Measurements from ENCODE around the gene STIMATE. TPM values are rescaled to one million over a fixed set of nuclear protein-coding genes. Genes with fewer than 3 reads are reported as not detected.

Gene STIMATE
- total RNA-seq, 2 donors from 2014 or later: 45.2 to 75.1 TPM

DNA sequence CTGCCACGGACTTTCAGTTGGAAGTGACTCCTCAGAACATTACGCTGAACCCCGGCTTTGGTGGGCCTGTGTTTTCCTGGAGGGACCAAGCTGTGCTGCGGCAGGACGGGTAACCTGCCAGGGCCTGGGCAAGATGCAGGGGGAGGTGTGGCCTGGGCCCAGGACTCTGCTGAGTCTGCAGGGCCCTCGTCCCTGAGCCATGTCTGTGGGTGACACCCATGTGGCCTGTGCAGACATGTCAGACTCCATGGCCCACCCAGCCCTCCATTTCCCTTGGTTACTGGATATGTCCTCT, 107.7 kb downstream of the STIMATE start:
- H3K9me3 ChIP-seq: no peaks in the 10 kb centered on the region
- DNase-seq (ENCODE audit: low spot score) (no peak), ATAC-seq (ENCODE audit: insufficient number of reproducible peaks, low FRiP score, low read depth) (no peak)
- no peak overlapping the region for H3K4me3 ChIP-seq
- TF ChIP-seq, protein P1, sequence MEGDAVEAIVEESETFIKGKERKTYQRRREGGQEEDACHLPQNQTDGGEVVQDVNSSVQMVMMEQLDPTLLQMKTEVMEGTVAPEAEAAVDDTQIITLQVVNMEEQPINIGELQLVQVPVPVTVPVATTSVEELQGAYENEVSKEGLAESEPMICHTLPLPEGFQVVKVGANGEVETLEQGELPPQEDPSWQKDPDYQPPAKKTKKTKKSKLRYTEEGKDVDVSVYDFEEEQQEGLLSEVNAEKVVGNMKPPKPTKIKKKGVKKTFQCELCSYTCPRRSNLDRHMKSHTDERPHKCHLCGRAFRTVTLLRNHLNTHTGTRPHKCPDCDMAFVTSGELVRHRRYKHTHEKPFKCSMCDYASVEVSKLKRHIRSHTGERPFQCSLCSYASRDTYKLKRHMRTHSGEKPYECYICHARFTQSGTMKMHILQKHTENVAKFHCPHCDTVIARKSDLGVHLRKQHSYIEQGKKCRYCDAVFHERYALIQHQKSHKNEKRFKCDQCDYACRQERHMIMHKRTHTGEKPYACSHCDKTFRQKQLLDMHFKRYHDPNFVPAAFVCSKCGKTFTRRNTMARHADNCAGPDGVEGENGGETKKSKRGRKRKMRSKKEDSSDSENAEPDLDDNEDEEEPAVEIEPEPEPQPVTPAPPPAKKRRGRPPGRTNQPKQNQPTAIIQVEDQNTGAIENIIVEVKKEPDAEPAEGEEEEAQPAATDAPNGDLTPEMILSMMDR (IDR thresholded peaks at IDR 0.05): no peak
- no peaks in the 10 kb centered on the region for H3K4me1 ChIP-seq (ENCODE audit: control insufficient read depth in 1 of 2, low read depth in 2 of 2)
- no peaks in the 10 kb centered on the region for H3K27me3 ChIP-seq (replicated peaks; ENCODE audit: insufficient read depth)
- H3K27ac ChIP-seq: no peak overlapping the region
- H3K36me3 ChIP-seq: no peaks in the 10 kb centered on the region

DNA sequence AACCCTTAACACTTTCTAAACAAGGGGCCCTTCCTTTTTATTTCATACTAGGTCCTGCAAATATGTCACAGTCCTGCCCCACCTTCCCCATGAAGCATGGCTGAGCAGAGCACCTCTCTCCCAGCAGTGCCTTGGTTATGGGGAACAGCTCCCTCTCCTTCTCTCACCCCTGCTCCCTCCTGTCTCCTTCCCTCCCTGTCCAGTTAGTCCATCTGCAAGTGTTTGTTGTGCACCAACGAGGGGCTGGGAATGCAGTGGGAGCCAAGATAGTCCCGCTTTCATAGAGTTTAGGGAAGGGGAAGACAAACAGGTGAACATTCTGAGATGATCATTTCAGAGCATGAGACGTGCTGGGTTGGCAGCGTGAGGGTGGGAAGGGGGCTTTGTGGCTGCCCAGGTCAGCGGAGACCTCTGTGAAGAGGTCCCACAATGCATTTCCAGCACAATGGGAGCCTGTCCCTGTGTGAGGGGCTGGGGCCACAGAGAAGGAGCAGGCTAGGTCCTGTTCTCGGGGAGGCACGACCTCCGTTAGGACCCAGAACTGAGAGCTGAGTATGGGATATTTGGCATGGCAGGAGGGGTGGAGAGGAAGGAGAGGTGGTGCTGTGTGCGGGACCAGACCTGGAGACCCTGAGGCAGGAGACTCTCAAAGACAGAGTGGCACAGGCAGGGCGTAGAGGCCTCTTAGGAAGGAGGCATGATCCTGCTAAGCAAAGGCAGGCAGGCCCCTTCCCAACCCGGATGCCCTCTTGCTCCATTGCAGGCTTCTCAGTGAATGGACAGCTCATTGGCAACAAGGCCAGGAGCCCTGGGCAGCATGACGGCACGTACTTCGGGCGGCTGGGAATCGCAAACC, 108.2 kb downstream of the STIMATE start:
- Histone ChIP-seq H3K27me3 (replicated peaks; ENCODE audit: insufficient read depth) (no peaks in the 10 kb centered on the region), H3K9me3 (no peaks in the 10 kb centered on the region), H3K4me1 (ENCODE audit: control insufficient read depth in 1 of 2, low read depth in 2 of 2) (no peaks in the 10 kb centered on the region), H3K36me3 (no peaks in the 10 kb centered on the region), H3K27ac (no peak overlapping the region), H3K4me3 (no peak overlapping the region)
- TF ChIP-seq, protein P1 (IDR thresholded peaks at IDR 0.05): no peak
- ATAC-seq (ENCODE audit: insufficient number of reproducible peaks, low FRiP score, low read depth) (no peak), DNase-seq (ENCODE audit: low spot score) (no peak)

DNA sequence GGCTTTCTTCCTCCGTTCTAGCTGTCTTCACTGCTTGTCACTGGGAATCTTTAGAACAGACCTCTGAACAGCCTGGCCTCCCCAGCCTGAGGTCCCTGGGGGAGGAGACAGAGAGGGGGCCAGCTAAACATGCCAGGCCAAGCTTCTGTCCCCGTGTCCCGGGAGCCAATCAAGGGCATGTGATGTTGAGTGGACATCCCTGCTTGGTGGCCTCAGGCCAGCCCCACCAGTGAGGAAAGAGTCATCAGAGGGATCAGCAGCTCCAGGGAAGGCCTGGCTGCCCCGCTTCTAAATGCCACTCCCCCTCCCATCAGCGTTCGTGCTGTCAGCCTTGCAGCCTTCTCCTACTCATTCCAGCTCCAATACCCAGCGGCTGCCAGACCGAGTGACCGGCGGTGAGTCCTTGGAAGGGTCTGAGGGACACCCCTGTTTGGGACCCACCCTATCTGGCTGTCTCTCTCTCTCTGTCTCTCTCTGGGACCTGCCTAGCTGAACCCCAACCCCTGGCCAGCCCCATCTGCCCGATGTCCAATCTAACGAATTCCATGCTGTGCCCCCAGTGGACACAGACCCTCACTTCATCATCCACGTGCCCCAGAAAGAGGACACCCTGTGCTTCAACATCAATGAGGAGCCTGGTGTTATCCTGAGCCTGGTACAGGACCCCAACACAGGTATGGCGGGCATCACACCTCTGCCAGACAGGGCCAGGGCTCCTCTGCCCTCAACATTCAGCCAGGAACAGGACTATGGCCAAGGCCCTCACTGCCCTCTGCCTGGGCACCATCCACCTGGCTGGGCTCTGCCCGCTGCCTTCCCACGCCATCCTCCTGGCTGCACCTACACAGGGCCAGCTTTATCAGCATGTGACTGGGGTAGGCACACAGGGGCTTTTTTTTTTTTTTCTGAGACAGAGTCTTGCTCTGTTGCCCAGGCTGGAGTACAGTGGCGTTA, 109.4 kb downstream of the STIMATE start:
- Histone ChIP-seq H3K36me3 (no peaks in the 10 kb centered on the region), H3K27ac (no peak overlapping the region), H3K4me1 (ENCODE audit: control insufficient read depth in 1 of 2, low read depth in 2 of 2) (no peaks in the 10 kb centered on the region), H3K4me3 (no peak overlapping the region), H3K9me3 (no peaks in the 10 kb centered on the region), H3K27me3 (replicated peaks; ENCODE audit: insufficient read depth) (no peaks in the 10 kb centered on the region)
- no peak for ATAC-seq (ENCODE audit: insufficient number of reproducible peaks, low FRiP score, low read depth)
- TF ChIP-seq, protein P1 (IDR thresholded peaks at IDR 0.05): no peak
- no peak for DNase-seq (ENCODE audit: low spot score)

DNA sequence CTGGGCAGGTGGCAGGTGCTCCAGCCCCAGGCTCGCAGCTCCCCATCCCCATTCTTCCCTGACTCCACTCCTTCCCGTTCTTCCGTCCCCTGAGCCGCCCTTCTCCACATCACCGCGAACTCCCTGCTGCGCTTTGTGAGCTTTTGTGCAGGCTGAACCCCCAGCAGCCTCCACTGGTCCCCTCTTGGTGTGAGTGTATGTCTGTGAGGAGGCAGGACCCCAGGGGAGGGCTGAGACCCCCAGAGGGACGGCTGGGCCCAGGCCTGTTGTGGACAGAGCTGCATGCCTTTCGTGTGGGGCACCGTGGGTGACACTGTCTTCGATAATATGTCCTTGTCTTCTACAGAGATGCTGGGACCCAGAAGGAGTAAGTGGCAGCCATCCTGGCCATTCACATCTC, 110.1 kb downstream of the STIMATE start:
- ATAC-seq (ENCODE audit: insufficient number of reproducible peaks, low FRiP score, low read depth): no peak
- H3K4me1 ChIP-seq (ENCODE audit: control insufficient read depth in 1 of 2, low read depth in 2 of 2): no peaks in the 10 kb centered on the region
- no peaks in the 10 kb centered on the region for H3K36me3 ChIP-seq
- no peak overlapping the region for H3K4me3 ChIP-seq
- no peak for DNase-seq (ENCODE audit: low spot score)
- no peak overlapping the region for H3K27ac ChIP-seq
- H3K27me3 ChIP-seq (replicated peaks; ENCODE audit: insufficient read depth): no peaks in the 10 kb centered on the region
- TF ChIP-seq, protein P1 (IDR thresholded peaks at IDR 0.05): no peak
- no peaks in the 10 kb centered on the region for H3K9me3 ChIP-seq

Other genes with a start within 250 kb of the STIMATE start
- gene PBRM1, start 211.6 kb downstream of the STIMATE start, total RNA-seq: 10 to 100 TPM; 84.5 to 87.2 TPM
- gene GNL3, start 211.5 kb downstream of the STIMATE start, total RNA-seq: 100 to 1,000 TPM in 1 of 2 donors, 10 to 100 TPM in 1; 38.2 to 136 TPM
- gene GLT8D1, start 191.8 kb downstream of the STIMATE start, total RNA-seq: 10 to 100 TPM; 54.4 to 64.6 TPM
- gene SPCS1, start 191.4 kb downstream of the STIMATE start, total RNA-seq: 100 to 1,000 TPM in 1 of 2 donors, 10 to 100 TPM in 1; 99.9 to 133 TPM
- gene NEK4, start 126.6 kb downstream of the STIMATE start, total RNA-seq: 10 to 100 TPM; 17.5 to 24.4 TPM
- not detected for gene ITIH1, start 119.9 kb downstream of the STIMATE start, total RNA-seq
- 10 to 100 TPM in 1 of 2 donors, 1 to 10 TPM in 1; 2.6 to 14.2 TPM for gene ITIH3, start 102.8 kb downstream of the STIMATE start, total RNA-seq
- gene ITIH4, start 66.9 kb downstream of the STIMATE start, total RNA-seq: 10 to 100 TPM; 50.6 to 51.4 TPM
- 10 to 100 TPM; 21.0 to 33.8 TPM for gene MUSTN1, start 62.5 kb downstream of the STIMATE start, total RNA-seq
- 10 to 100 TPM in 1 of 2 donors, 1 to 10 TPM in 1; 7.4 to 13.5 TPM for gene SFMBT1, start 148.5 kb upstream of the STIMATE start, total RNA-seq
- 10 to 100 TPM in 1 of 2 donors, 1 to 10 TPM in 1; 7.0 to 17.6 TPM for gene RFT1, start 232.9 kb upstream of the STIMATE start, total RNA-seq

Measured in thoracic aorta (tissue), 2 donors.